ENCODE measurements around the gene IFNL4. TPM values are rescaled to one million over a fixed set of nuclear protein-coding genes. Genes with fewer than 3 reads are reported as not detected.

The IFNL4 gene
- total and polyA plus RNA-seq, 2 donors (not counting 1 experiment from before 2014, with no cell fraction given), result not detected

GRCh38 chr19:39203372-39204341, 45.0 kb downstream of the IFNL4 start, which contains the start of gene SYCN:
Gene SYCN, minus strand, starts transcription at chr19:39204263. Its CDS starts 9 bp downstream, at chr19:39204254.
- no peak for DNase-seq (ENCODE audit: low read depth in 2 of 2)
- no peaks in the 10 kb centered on the region for H3K79me2 ChIP-seq (ENCODE audit: control insufficient read depth, insufficient read depth, low read length)
- no peaks in the 10 kb centered on the region for H4K20me1 ChIP-seq (ENCODE audit: control insufficient read depth, extremely low read depth, insufficient read depth, low read length)
- H3K4me3 ChIP-seq (replicated peaks in 1 of 4; ENCODE audit: control extremely low read depth in 1 of 4, insufficient read depth in 1 of 4, low read depth in 3 of 4, low read length in 4 of 4), result no peak within 1 kb of the TSS
- H3K27ac ChIP-seq (ENCODE audit: insufficient read depth, low read length), result no peak within 1 kb of the TSS
- H2AFZ ChIP-seq (ENCODE audit: low read length), result no peak within 1 kb of the TSS
- no peaks in the 10 kb centered on the region for H3K36me3 ChIP-seq (ENCODE audit: control insufficient read depth, insufficient read depth, low read length)
- H3K9me3 ChIP-seq (ENCODE audit: control insufficient read depth, insufficient read depth, low read depth, low read length), result no peaks in the 10 kb centered on the region
- H3K4me1 ChIP-seq (ENCODE audit: control insufficient read depth, extremely low read depth, insufficient read depth, low read length), result no peaks in the 10 kb centered on the region
- peaks cover 10% of the 10 kb centered on the region for H3K27me3 ChIP-seq (ENCODE audit: control insufficient read depth, insufficient read depth, low read length)
- TF ChIP-seq CTCF (conservative IDR thresholded peaks at IDR 0.05 in 1 of 2, IDR thresholded peaks at IDR 0.05 in 1 of 2; ENCODE audit: low read depth in 1 of 2, low read length in 2 of 2), result no peak
- TF ChIP-seq EZH2 (IDR thresholded peaks at IDR 0.05; ENCODE audit: low read length, missing control alignments), result no peak
- H3K9ac ChIP-seq (ENCODE audit: insufficient read depth, low read length), result no peak within 1 kb of the TSS
- H3K4me2 ChIP-seq (ENCODE audit: extremely low read depth, insufficient read depth, low read length), result no peak within 1 kb of the TSS

DNA sequence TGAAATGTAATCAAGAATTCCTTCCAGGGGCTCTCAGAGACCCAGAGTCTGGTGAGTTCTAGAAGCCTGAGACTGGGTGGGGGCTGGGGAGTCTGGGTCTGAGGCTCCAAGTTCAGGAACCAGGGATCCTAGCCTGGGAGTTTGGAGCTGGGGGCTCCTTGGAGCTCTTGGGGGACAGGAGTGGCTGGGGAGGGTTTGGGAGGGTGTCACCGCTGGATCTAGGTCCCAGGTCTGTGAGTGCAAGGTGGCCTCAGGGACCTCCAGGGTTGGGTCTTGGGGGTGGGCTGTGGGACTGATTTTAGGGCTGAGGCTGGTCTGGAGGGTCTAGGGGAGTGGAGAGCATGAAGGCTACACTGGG, 45.7 kb downstream of the IFNL4 start:
- no peak overlapping the region for H2AFZ ChIP-seq (ENCODE audit: low read length)
- no peaks in the 10 kb centered on the region for H3K4me1 ChIP-seq (ENCODE audit: control insufficient read depth, extremely low read depth, insufficient read depth, low read length)
- no peaks in the 10 kb centered on the region for H3K79me2 ChIP-seq (ENCODE audit: control insufficient read depth, insufficient read depth, low read length)
- no peak for TF ChIP-seq CTCF (conservative IDR thresholded peaks at IDR 0.05 in 1 of 2, IDR thresholded peaks at IDR 0.05 in 1 of 2; ENCODE audit: low read depth in 1 of 2, low read length in 2 of 2)
- TF ChIP-seq EZH2 (IDR thresholded peaks at IDR 0.05; ENCODE audit: low read length, missing control alignments), result no peak
- H3K4me3 ChIP-seq (replicated peaks in 1 of 4; ENCODE audit: control extremely low read depth in 1 of 4, insufficient read depth in 1 of 4, low read depth in 3 of 4, low read length in 4 of 4), result no peak overlapping the region
- no peaks in the 10 kb centered on the region for H3K36me3 ChIP-seq (ENCODE audit: control insufficient read depth, insufficient read depth, low read length)
- no peak overlapping the region for H3K27ac ChIP-seq (ENCODE audit: insufficient read depth, low read length)
- peaks cover 13% of the 10 kb centered on the region for H3K27me3 ChIP-seq (ENCODE audit: control insufficient read depth, insufficient read depth, low read length)
- no peak for DNase-seq (ENCODE audit: low read depth in 2 of 2)
- H4K20me1 ChIP-seq (ENCODE audit: control insufficient read depth, extremely low read depth, insufficient read depth, low read length), result no peaks in the 10 kb centered on the region
- H3K9ac ChIP-seq (ENCODE audit: insufficient read depth, low read length), result no peak overlapping the region
- no peak overlapping the region for H3K4me2 ChIP-seq (ENCODE audit: extremely low read depth, insufficient read depth, low read length)
- H3K9me3 ChIP-seq (ENCODE audit: control insufficient read depth, insufficient read depth, low read depth, low read length), result no peaks in the 10 kb centered on the region

DNA sequence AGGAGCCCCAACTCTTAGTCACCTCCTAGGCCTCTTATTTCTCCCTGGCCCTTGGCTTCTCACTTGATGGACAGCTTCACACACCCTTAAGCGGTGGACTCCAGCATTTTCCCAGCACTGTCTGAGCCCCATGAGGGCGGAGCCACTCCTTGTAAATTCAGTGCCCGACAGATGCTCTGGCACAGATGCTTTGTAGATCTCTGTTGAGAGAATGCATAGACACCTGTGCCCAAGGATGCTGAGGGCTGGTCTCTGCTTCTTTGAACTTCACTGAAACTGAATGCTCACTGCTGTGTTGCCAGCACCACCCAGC, 47.9 kb downstream of the IFNL4 start:
- Histone ChIP-seq H3K4me3 (replicated peaks in 1 of 4; ENCODE audit: control extremely low read depth in 1 of 4, insufficient read depth in 1 of 4, low read depth in 3 of 4, low read length in 4 of 4) (no peak overlapping the region), H3K9ac (ENCODE audit: insufficient read depth, low read length) (no peak overlapping the region), H2AFZ (ENCODE audit: low read length) (no peak overlapping the region), H3K79me2 (ENCODE audit: control insufficient read depth, insufficient read depth, low read length) (no peaks in the 10 kb centered on the region), H3K9me3 (ENCODE audit: control insufficient read depth, insufficient read depth, low read depth, low read length) (no peaks in the 10 kb centered on the region), H3K4me1 (ENCODE audit: control insufficient read depth, extremely low read depth, insufficient read depth, low read length) (no peaks in the 10 kb centered on the region), H3K4me2 (ENCODE audit: extremely low read depth, insufficient read depth, low read length) (no peak overlapping the region), H4K20me1 (ENCODE audit: control insufficient read depth, extremely low read depth, insufficient read depth, low read length) (no peaks in the 10 kb centered on the region), H3K36me3 (ENCODE audit: control insufficient read depth, insufficient read depth, low read length) (no peaks in the 10 kb centered on the region), H3K27ac (ENCODE audit: insufficient read depth, low read length) (no peak overlapping the region), H3K27me3 (ENCODE audit: control insufficient read depth, insufficient read depth, low read length) (peaks cover 34% of the 10 kb centered on the region)
- DNase-seq (ENCODE audit: low read depth in 2 of 2), result no peak
- TF ChIP-seq EZH2 (IDR thresholded peaks at IDR 0.05; ENCODE audit: low read length, missing control alignments) (no peak), CTCF (conservative IDR thresholded peaks at IDR 0.05 in 1 of 2, IDR thresholded peaks at IDR 0.05 in 1 of 2; ENCODE audit: low read depth in 1 of 2, low read length in 2 of 2) (no peak)

Measured in fibroblast of lung (primary cell).